Immature natural killer cell (primary cell): ENCODE results near the gene MAPK9. TPM values are rescaled to one million over a fixed set of nuclear protein-coding genes. Genes with fewer than 3 reads are reported as not detected.

Experiments used
- DNase-seq, 3 donors: peaks; one replicate each; pipeline ENCODE4 v3.0.0; 2022; ENCODE audit warnings: mixed read lengths in 1 of 3
- H3K27ac Mint-ChIP-seq, 6 donors: one replicate each; pipeline ENCODE4 v1.8.0; 2020; ENCODE audit warnings: mixed read lengths in 6 of 6, mild to moderate bottlenecking in 5 of 6, inconsistent platforms in 4 of 6, moderate library complexity in 3 of 6
- H3K27me3 Mint-ChIP-seq, 3 donors: one replicate each; pipeline ENCODE4 v1.8.0; 2020 to 2021; ENCODE audit warnings: low read depth in 3 of 3, mild to moderate bottlenecking in 3 of 3, mixed read lengths in 3 of 3, moderate library complexity in 3 of 3, inconsistent platforms in 1 of 3
- H3K36me3 Mint-ChIP-seq, 3 donors: one replicate each; pipeline ENCODE4 v1.8.0; 2020; ENCODE audit warnings: mixed read lengths in 3 of 3, inconsistent platforms in 2 of 3, mild to moderate bottlenecking in 2 of 3
- H3K4me1 Mint-ChIP-seq, 2 donors: one replicate each; pipeline ENCODE4 v1.8.0; 2020; ENCODE audit warnings: inconsistent platforms in 2 of 2, mild to moderate bottlenecking in 2 of 2, mixed read lengths in 2 of 2, moderate library complexity in 1 of 2
- H3K4me3 Mint-ChIP-seq, 5 donors: one replicate each; pipeline ENCODE4 v1.8.0; 2020; ENCODE audit warnings: mild to moderate bottlenecking in 5 of 5, mixed read lengths in 5 of 5, inconsistent platforms in 3 of 5, moderate library complexity in 3 of 5
- H3K9me3 Mint-ChIP-seq, 6 donors: one replicate each; pipeline ENCODE4 v1.8.0; 2020; ENCODE audit warnings: mild to moderate bottlenecking in 6 of 6, mixed read lengths in 6 of 6, inconsistent platforms in 4 of 6, moderate library complexity in 3 of 6
- polyA plus RNA-seq, 3 donors: library from polyadenylated mRNA; unstranded; fragments of 300-500 nt; fragmentation: Illumina TruSeq; gene quantifications; one replicate each; pipeline ENCODE4 v1.2.3, GENCODE V29; 2021

MAPK9 gene
- polyA plus RNA-seq, 3 donors from 2014 or later, result 23.9 to 38.2 (median 27.6) TPM

GRCh38 chr5:180271221-180271620 is 20.7 kb downstream of the MAPK9 start:
- H3K4me3 Mint-ChIP-seq, result no peak overlapping the region
- peaks cover 0 to 1% (median 0%) of the 10 kb centered on the region in 3 donors for H3K27me3 Mint-ChIP-seq
- no peaks in the 10 kb centered on the region for H3K4me1 Mint-ChIP-seq
- DNase-seq, result no peak
- peaks cover 4 to 13% (median 5%) of the 10 kb centered on the region in 6 donors for H3K9me3 Mint-ChIP-seq
- H3K27ac Mint-ChIP-seq, result no peak overlapping the region
- peaks cover 39 to 62% (median 52%) of the 10 kb centered on the region in 3 donors for H3K36me3 Mint-ChIP-seq

GRCh38 chr5:180259260-180259611 is 32.6 kb downstream of the MAPK9 start:
- Mint-ChIP-seq H3K4me3 (no peak overlapping the region), H3K4me1 (no peaks in the 10 kb centered on the region), H3K36me3 (peaks cover 85 to 97% (median 95%) of the 10 kb centered on the region in 3 donors), H3K27ac (no peak overlapping the region), H3K27me3 (peaks cover 2 to 7% (median 4%) of the 10 kb centered on the region in 3 donors), H3K9me3 (peaks cover 51 to 98% (median 88%) of the 10 kb centered on the region in 6 donors)
- DNase-seq, result no peak

- Mint-ChIP-seq H3K36me3 (peaks cover 59 to 89% (median 80%) of the 10 kb centered on the region in 3 donors), H3K27me3 (peaks cover 2 to 4% (median 3%) of the 10 kb centered on the region in 3 donors), H3K4me3 (no peak overlapping the region), H3K9me3 (peaks cover 36 to 81% (median 49%) of the 10 kb centered on the region in 6 donors), H3K4me1 (no peaks in the 10 kb centered on the region), H3K27ac (no peak overlapping the region)
- DNase-seq, result no peak
Observed at GRCh38 chr5:180253036-180253824, 38.7 kb downstream of the MAPK9 start.

- H3K9me3 Mint-ChIP-seq, result peaks cover 28 to 68% (median 35%) of the 10 kb centered on the region in 6 donors
- H3K36me3 Mint-ChIP-seq, result peaks cover 59 to 89% (median 80%) of the 10 kb centered on the region in 3 donors
Observed at GRCh38 chr5:180251887-180252286, 40.0 kb downstream of the MAPK9 start.

GRCh38 chr5:180251141-180251540 is 40.7 kb downstream of the MAPK9 start:
- Mint-ChIP-seq H3K4me3 (no peak overlapping the region), H3K27ac (no peak overlapping the region), H3K9me3 (peaks cover 26 to 62% (median 30%) of the 10 kb centered on the region in 6 donors), H3K36me3 (peaks cover 64 to 89% (median 80%) of the 10 kb centered on the region in 3 donors), H3K27me3 (peaks cover 2 to 4% (median 3%) of the 10 kb centered on the region in 3 donors), H3K4me1 (no peaks in the 10 kb centered on the region)
- DNase-seq, result no peak

More at GRCh38 chr5:180251887-180252286, 40.0 kb downstream of the MAPK9 start:
- Mint-ChIP-seq H3K27me3 (peaks cover 2 to 4% (median 3%) of the 10 kb centered on the region in 3 donors), H3K27ac (no peak overlapping the region), H3K4me1 (no peaks in the 10 kb centered on the region), H3K4me3 (no peak overlapping the region)
- DNase-seq, result no peak

GRCh38 chr5:180250329-180250728 is 41.6 kb downstream of the MAPK9 start:
- Mint-ChIP-seq H3K27me3 (peaks cover under 1 to 4% (median 2%) of the 10 kb centered on the region in 3 donors), H3K36me3 (peaks cover 57 to 83% (median 72%) of the 10 kb centered on the region in 3 donors), H3K9me3 (peaks cover 19 to 54% (median 25%) of the 10 kb centered on the region in 6 donors), H3K27ac (no peak overlapping the region), H3K4me1 (no peaks in the 10 kb centered on the region), H3K4me3 (no peak overlapping the region)
- no peak for DNase-seq

GRCh38 chr5:180241600-180241999 is 50.3 kb downstream of the MAPK9 start:
- peaks cover 0 to 6% (median under 1%) of the 10 kb centered on the region in 6 donors for H3K9me3 Mint-ChIP-seq
- no peaks in the 10 kb centered on the region for H3K27me3 Mint-ChIP-seq
- no peak overlapping the region for H3K27ac Mint-ChIP-seq
- DNase-seq, result no peak
- peaks cover 52 to 85% (median 71%) of the 10 kb centered on the region in 3 donors for H3K36me3 Mint-ChIP-seq
- no peak overlapping the region for H3K4me3 Mint-ChIP-seq
- H3K4me1 Mint-ChIP-seq, result peaks cover 5 to 22% of the 10 kb centered on the region in 2 donors

- H3K36me3 Mint-ChIP-seq, result peaks cover 59 to 88% (median 75%) of the 10 kb centered on the region in 3 donors
- H3K9me3 Mint-ChIP-seq, result no peaks in the 10 kb centered on the region
Observed at GRCh38 chr5:180238631-180239030, 53.3 kb downstream of the MAPK9 start.

GRCh38 chr5:180235846-180236245 is 56.0 kb downstream of the MAPK9 start:
- H3K4me3 Mint-ChIP-seq, result no peak overlapping the region
- H3K36me3 Mint-ChIP-seq, result peaks cover 47 to 79% (median 63%) of the 10 kb centered on the region in 3 donors
- no peak overlapping the region for H3K27ac Mint-ChIP-seq
- H3K9me3 Mint-ChIP-seq, result no peaks in the 10 kb centered on the region
- H3K4me1 Mint-ChIP-seq, result no peaks in the 10 kb centered on the region
- DNase-seq, result no peak
- H3K27me3 Mint-ChIP-seq, result no peaks in the 10 kb centered on the region

More at GRCh38 chr5:180238631-180239030, 53.3 kb downstream of the MAPK9 start:
- no peak overlapping the region for H3K4me3 Mint-ChIP-seq
- peaks cover 5 to 19% of the 10 kb centered on the region in 2 donors for H3K4me1 Mint-ChIP-seq
- no peaks in the 10 kb centered on the region for H3K27me3 Mint-ChIP-seq
- H3K27ac Mint-ChIP-seq, result no peak overlapping the region
- DNase-seq, result no peak

- Mint-ChIP-seq H3K9me3 (no peaks in the 10 kb centered on the region), H3K27me3 (no peaks in the 10 kb centered on the region), H3K27ac (no peak overlapping the region), H3K36me3 (peaks cover 39 to 73% (median 61%) of the 10 kb centered on the region in 3 donors), H3K4me3 (no peak overlapping the region), H3K4me1 (no peaks in the 10 kb centered on the region)
- no peak for DNase-seq
Observed at GRCh38 chr5:180235077-180235476, 56.8 kb downstream of the MAPK9 start.

GRCh38 chr5:180234271-180234670 is 57.6 kb downstream of the MAPK9 start:
- Mint-ChIP-seq H3K9me3 (no peaks in the 10 kb centered on the region), H3K4me1 (no peaks in the 10 kb centered on the region), H3K27ac (no peak overlapping the region), H3K4me3 (no peak overlapping the region), H3K27me3 (no peaks in the 10 kb centered on the region), H3K36me3 (peaks cover 34 to 73% (median 53%) of the 10 kb centered on the region in 3 donors)
- no peak for DNase-seq

- Mint-ChIP-seq H3K36me3 (peaks cover 34 to 73% (median 53%) of the 10 kb centered on the region in 3 donors), H3K27ac (no peak overlapping the region), H3K27me3 (no peaks in the 10 kb centered on the region), H3K4me1 (no peaks in the 10 kb centered on the region), H3K9me3 (no peaks in the 10 kb centered on the region), H3K4me3 (no peak overlapping the region)
- DNase-seq, result no peak
Observed at GRCh38 chr5:180233729-180234128, 58.2 kb downstream of the MAPK9 start.

GRCh38 chr5:180230017-180230416 is 61.9 kb downstream of the MAPK9 start:
- Mint-ChIP-seq H3K27ac (peak overlapping the region in 1 of 6 donors; percentile 24), H3K36me3 (peaks cover 37 to 61% (median 57%) of the 10 kb centered on the region in 3 donors), H3K27me3 (no peaks in the 10 kb centered on the region), H3K9me3 (peaks cover under 1 to 28% (median 8%) of the 10 kb centered on the region in 6 donors), H3K4me3 (no peak overlapping the region), H3K4me1 (no peaks in the 10 kb centered on the region)
- no peak for DNase-seq

- H3K36me3 Mint-ChIP-seq, result peaks cover 23 to 38% (median 28%) of the 10 kb centered on the region in 3 donors
- DNase-seq, result no peak
- H3K27me3 Mint-ChIP-seq, result peaks cover 0 to 5% (median 2%) of the 10 kb centered on the region in 3 donors
- no peak overlapping the region for H3K4me3 Mint-ChIP-seq
- no peak overlapping the region for H3K27ac Mint-ChIP-seq
- H3K4me1 Mint-ChIP-seq, result no peaks in the 10 kb centered on the region
- peaks cover 37 to 73% (median 51%) of the 10 kb centered on the region in 6 donors for H3K9me3 Mint-ChIP-seq
Observed at GRCh38 chr5:180222056-180222455, 69.8 kb downstream of the MAPK9 start.
